ENCODE measurements around the gene OR5AC2.

Gene OR5AC2

GRCh38 chr3:98068824-98069223 is 18.1 kb upstream of the OR5AC2 start:
- Histone ChIP-seq H3K27ac (ENCODE audit: low read depth, low read length, severe bottlenecking) (no peak overlapping the region), H3K36me3 (ENCODE audit: control insufficient read depth, insufficient read depth, low read length) (no peaks in the 10 kb centered on the region), H3K4me3 (ENCODE audit: extremely low read depth, insufficient read depth, low read length, poor library complexity, severe bottlenecking) (no peak overlapping the region), H3K4me1 (ENCODE audit: control insufficient read depth, insufficient read depth, low read length, poor library complexity, severe bottlenecking) (no peaks in the 10 kb centered on the region), H3K9me3 (ENCODE audit: control insufficient read depth, low read length) (no peaks in the 10 kb centered on the region)
- no CpG with 5 or more reads among the region's 2 CpGs for WGBS, 2 experiments (ENCODE audit: insufficient coverage in 2 of 2)

- Histone ChIP-seq H3K4me3 (ENCODE audit: extremely low read depth, insufficient read depth, low read length, poor library complexity, severe bottlenecking) (no peak overlapping the region), H3K4me1 (ENCODE audit: control insufficient read depth, insufficient read depth, low read length, poor library complexity, severe bottlenecking) (no peaks in the 10 kb centered on the region), H3K9me3 (ENCODE audit: control insufficient read depth, low read length) (no peaks in the 10 kb centered on the region), H3K36me3 (ENCODE audit: control insufficient read depth, insufficient read depth, low read length) (no peaks in the 10 kb centered on the region), H3K27ac (ENCODE audit: low read depth, low read length, severe bottlenecking) (no peak overlapping the region)
- WGBS, 2 experiments (ENCODE audit: insufficient coverage in 2 of 2) = no CpG with 5 or more reads among the region's 2 CpGs
Observed at GRCh38 chr3:98070840-98071239, 16.1 kb upstream of the OR5AC2 start.

GRCh38 chr3:98073486-98073885 is 13.5 kb upstream of the OR5AC2 start:
- Histone ChIP-seq H3K4me1 (ENCODE audit: control insufficient read depth, insufficient read depth, low read length, poor library complexity, severe bottlenecking) (no peaks in the 10 kb centered on the region), H3K9me3 (ENCODE audit: control insufficient read depth, low read length) (no peaks in the 10 kb centered on the region), H3K4me3 (ENCODE audit: extremely low read depth, insufficient read depth, low read length, poor library complexity, severe bottlenecking) (no peak overlapping the region), H3K27ac (ENCODE audit: low read depth, low read length, severe bottlenecking) (no peak overlapping the region), H3K36me3 (ENCODE audit: control insufficient read depth, insufficient read depth, low read length) (no peaks in the 10 kb centered on the region)
- 0% methylated on average over 1 of the region's 1 CpG for WGBS, 2 experiments (ENCODE audit: insufficient coverage in 2 of 2)

GRCh38 chr3:98095882-98096281 is 8.9 kb downstream of the OR5AC2 start:
- H3K4me1 ChIP-seq (ENCODE audit: control insufficient read depth, insufficient read depth, low read length, poor library complexity, severe bottlenecking) = no peaks in the 10 kb centered on the region
- H3K36me3 ChIP-seq (ENCODE audit: control insufficient read depth, insufficient read depth, low read length) = no peaks in the 10 kb centered on the region
- H3K4me3 ChIP-seq (ENCODE audit: extremely low read depth, insufficient read depth, low read length, poor library complexity, severe bottlenecking) = no peak overlapping the region
- no peak overlapping the region for H3K27ac ChIP-seq (ENCODE audit: low read depth, low read length, severe bottlenecking)
- 80 to 86% methylated on average over 3 to 4 of the region's 5 CpGs for WGBS, 2 experiments (ENCODE audit: insufficient coverage in 2 of 2)
- H3K9me3 ChIP-seq (ENCODE audit: control insufficient read depth, low read length) = no peaks in the 10 kb centered on the region

- Histone ChIP-seq H3K36me3 (ENCODE audit: control insufficient read depth, insufficient read depth, low read length) (no peaks in the 10 kb centered on the region), H3K4me1 (ENCODE audit: control insufficient read depth, insufficient read depth, low read length, poor library complexity, severe bottlenecking) (no peaks in the 10 kb centered on the region), H3K27ac (ENCODE audit: low read depth, low read length, severe bottlenecking) (no peak overlapping the region), H3K9me3 (ENCODE audit: control insufficient read depth, low read length) (no peaks in the 10 kb centered on the region), H3K4me3 (ENCODE audit: extremely low read depth, insufficient read depth, low read length, poor library complexity, severe bottlenecking) (no peak overlapping the region)
- WGBS, 2 experiments (ENCODE audit: insufficient coverage in 2 of 2) = 68 to 73% methylated on average over 2 of the region's 4 CpGs
Observed at GRCh38 chr3:98099848-98100247, 12.9 kb downstream of the OR5AC2 start.

- Histone ChIP-seq H3K4me3 (ENCODE audit: extremely low read depth, insufficient read depth, low read length, poor library complexity, severe bottlenecking) (no peak overlapping the region), H3K4me1 (ENCODE audit: control insufficient read depth, insufficient read depth, low read length, poor library complexity, severe bottlenecking) (no peaks in the 10 kb centered on the region), H3K9me3 (ENCODE audit: control insufficient read depth, low read length) (peaks cover 29% of the 10 kb centered on the region), H3K36me3 (ENCODE audit: control insufficient read depth, insufficient read depth, low read length) (no peaks in the 10 kb centered on the region), H3K27ac (ENCODE audit: low read depth, low read length, severe bottlenecking) (no peak overlapping the region)
- WGBS, 2 experiments (ENCODE audit: insufficient coverage in 2 of 2) = no CpG with 5 or more reads among the region's 1 CpG
Observed at GRCh38 chr3:98108162-98108561, 21.2 kb downstream of the OR5AC2 start.

GRCh38 chr3:98109807-98110549 is 23.0 kb downstream of the OR5AC2 start:
- Histone ChIP-seq H3K36me3 (ENCODE audit: control insufficient read depth, insufficient read depth, low read length) (no peaks in the 10 kb centered on the region), H3K4me3 (ENCODE audit: extremely low read depth, insufficient read depth, low read length, poor library complexity, severe bottlenecking) (no peak overlapping the region), H3K4me1 (ENCODE audit: control insufficient read depth, insufficient read depth, low read length, poor library complexity, severe bottlenecking) (no peaks in the 10 kb centered on the region), H3K9me3 (ENCODE audit: control insufficient read depth, low read length) (peaks cover 29% of the 10 kb centered on the region), H3K27ac (ENCODE audit: low read depth, low read length, severe bottlenecking) (no peak overlapping the region)
- 85 to 93% methylated on average over 2 to 3 of the region's 4 CpGs for WGBS, 2 experiments (ENCODE audit: insufficient coverage in 2 of 2)

GRCh38 chr3:98110550-98110908 is 23.6 kb downstream of the OR5AC2 start:
- Histone ChIP-seq H3K9me3 (ENCODE audit: control insufficient read depth, low read length) (peaks cover 29% of the 10 kb centered on the region), H3K36me3 (ENCODE audit: control insufficient read depth, insufficient read depth, low read length) (no peaks in the 10 kb centered on the region), H3K27ac (ENCODE audit: low read depth, low read length, severe bottlenecking) (no peak overlapping the region), H3K4me3 (ENCODE audit: extremely low read depth, insufficient read depth, low read length, poor library complexity, severe bottlenecking) (no peak overlapping the region), H3K4me1 (ENCODE audit: control insufficient read depth, insufficient read depth, low read length, poor library complexity, severe bottlenecking) (no peaks in the 10 kb centered on the region)

GRCh38 chr3:98114264-98114663 is 27.3 kb downstream of the OR5AC2 start:
- no peaks in the 10 kb centered on the region for H3K36me3 ChIP-seq (ENCODE audit: control insufficient read depth, insufficient read depth, low read length)
- no peak overlapping the region for H3K4me3 ChIP-seq (ENCODE audit: extremely low read depth, insufficient read depth, low read length, poor library complexity, severe bottlenecking)
- WGBS, 2 experiments (ENCODE audit: insufficient coverage in 2 of 2) = 100% methylated on average over 1 to 3 of the region's 3 CpGs
- H3K27ac ChIP-seq (ENCODE audit: low read depth, low read length, severe bottlenecking) = no peak overlapping the region
- peaks cover 29% of the 10 kb centered on the region for H3K9me3 ChIP-seq (ENCODE audit: control insufficient read depth, low read length)
- H3K4me1 ChIP-seq (ENCODE audit: control insufficient read depth, insufficient read depth, low read length, poor library complexity, severe bottlenecking) = no peaks in the 10 kb centered on the region

- H3K4me3 ChIP-seq (ENCODE audit: extremely low read depth, insufficient read depth, low read length, poor library complexity, severe bottlenecking) = no peak overlapping the region
- H3K27ac ChIP-seq (ENCODE audit: low read depth, low read length, severe bottlenecking) = no peak overlapping the region
- no CpG with 5 or more reads among the region's 1 CpG for WGBS, 2 experiments (ENCODE audit: insufficient coverage in 2 of 2)
- no peaks in the 10 kb centered on the region for H3K36me3 ChIP-seq (ENCODE audit: control insufficient read depth, insufficient read depth, low read length)
- peaks cover 21% of the 10 kb centered on the region for H3K9me3 ChIP-seq (ENCODE audit: control insufficient read depth, low read length)
- H3K4me1 ChIP-seq (ENCODE audit: control insufficient read depth, insufficient read depth, low read length, poor library complexity, severe bottlenecking) = no peaks in the 10 kb centered on the region
Observed at GRCh38 chr3:98115717-98116116, 28.7 kb downstream of the OR5AC2 start.

GRCh38 chr3:98130421-98130820 is 43.4 kb downstream of the OR5AC2 start, which contains the start of gene OR5H1:
Gene OR5H1, plus strand, starts transcription at chr3:98130721. Its CDS starts 1,977 bp downstream, at chr3:98132698.
- Histone ChIP-seq H3K9me3 (ENCODE audit: control insufficient read depth, low read length) (no peaks in the 10 kb centered on the region), H3K27ac (ENCODE audit: low read depth, low read length, severe bottlenecking) (no peak within 1 kb of the TSS), H3K36me3 (ENCODE audit: control insufficient read depth, insufficient read depth, low read length) (no peaks in the 10 kb centered on the region), H3K4me1 (ENCODE audit: control insufficient read depth, insufficient read depth, low read length, poor library complexity, severe bottlenecking) (no peaks in the 10 kb centered on the region), H3K4me3 (ENCODE audit: extremely low read depth, insufficient read depth, low read length, poor library complexity, severe bottlenecking) (no peak within 1 kb of the TSS)
- WGBS, 2 experiments (ENCODE audit: insufficient coverage in 2 of 2) = no CpG with 5 or more reads among the region's 1 CpG

All from mesodermal cell (in vitro differentiated cells).